Fibroblast of pulmonary artery (primary cell): ENCODE results near the gene GRIK1.
A peak's percentile ranks its signal among the peaks of the same experiment; 100 is the strongest.

ENCODE experiments used
- DNase-seq: peaks from one replicate; pipeline ENCODE4 v3.0.0-alpha.2; 2010; ENCODE audit warnings: low read depth
- H3K4me3 ChIP-seq: replicated peaks from 2 replicates; pipeline ENCODE4 v1.5.1; 2011; ENCODE audit warnings: low read depth, mild to moderate bottlenecking, control low read depth, low read length, moderate library complexity
- CTCF ChIP-seq: IDR thresholded peaks from 2 replicates; pipeline ENCODE4 v1.5.1; 2011; ENCODE audit warnings: mild to moderate bottlenecking, control low read depth, low read length, inconsistent platforms; ENCODE audit errors: missing control alignments

GRIK1 gene

GRCh38 chr21:29524055-29524454, 415.7 kb downstream of the GRIK1 start:
- no peak overlapping the region for H3K4me3 ChIP-seq
- no peak for TF ChIP-seq CTCF
- DNase-seq = no peak

- no peak overlapping the region for H3K4me3 ChIP-seq
- no peak for TF ChIP-seq CTCF
- DNase-seq = peak; percentile 39
Observed at GRCh38 chr21:29523646-29524045, 416.1 kb downstream of the GRIK1 start.

- no peak for TF ChIP-seq CTCF
- DNase-seq = no peak
Observed at GRCh38 chr21:29521872-29522271, 417.9 kb downstream of the GRIK1 start.

GRCh38 chr21:29520171-29520570, 419.6 kb downstream of the GRIK1 start:
- TF ChIP-seq CTCF = no peak
- no peak overlapping the region for H3K4me3 ChIP-seq
- DNase-seq = peak; percentile 27

More at GRCh38 chr21:29521872-29522271, 417.9 kb downstream of the GRIK1 start:
- no peak overlapping the region for H3K4me3 ChIP-seq

GRCh38 chr21:29514652-29515247, 425.0 kb downstream of the GRIK1 start:
- no peak overlapping the region for H3K4me3 ChIP-seq
- no peak for DNase-seq
- TF ChIP-seq CTCF = no peak

GRCh38 chr21:29513535-29513934, 426.3 kb downstream of the GRIK1 start:
- no peak for TF ChIP-seq CTCF
- no peak for DNase-seq
- no peak overlapping the region for H3K4me3 ChIP-seq

GRCh38 chr21:29511096-29511495, 428.7 kb downstream of the GRIK1 start:
- no peak overlapping the region for H3K4me3 ChIP-seq
- DNase-seq = no peak
- no peak for TF ChIP-seq CTCF
